GM12873 (cell line): ENCODE results near the gene IQSEC1.

Source experiments
- CTCF ChIP-seq: IDR thresholded peaks from 2 replicates; pipeline ENCODE4 v1.5.1; 2012; ENCODE audit warnings: low read depth, mild to moderate bottlenecking, moderate library complexity, low read length, control low read depth; ENCODE audit not compliant: insufficient read depth; ENCODE audit errors: missing control alignments

IQSEC1 gene

GRCh38 chr3:13051066-13051465 lies 22.2 kb downstream of the IQSEC1 start:
- no peak for TF ChIP-seq CTCF

- TF ChIP-seq CTCF, result no peak
Measured at GRCh38 chr3:13050446-13050845, 22.8 kb downstream of the IQSEC1 start.

- TF ChIP-seq CTCF, result no peak
Measured at GRCh38 chr3:13049400-13049799, 23.8 kb downstream of the IQSEC1 start.

GRCh38 chr3:13047296-13048165 lies 25.7 kb downstream of the IQSEC1 start:
- TF ChIP-seq CTCF, result peak; percentile 55

- TF ChIP-seq CTCF, result no peak
Measured at GRCh38 chr3:13046569-13047274, 26.5 kb downstream of the IQSEC1 start.

- no peak for TF ChIP-seq CTCF
Measured at GRCh38 chr3:13045904-13046568, 27.2 kb downstream of the IQSEC1 start.
